ENCODE results near the gene CMC4. TPM values are rescaled to one million over a fixed set of nuclear protein-coding genes. Genes with fewer than 3 reads are reported as not detected.

CMC4 gene
- total RNA-seq, 2 experiments from 2014 or later = 14.3 to 30.6 TPM

Other genes starting within 250 kb of the CMC4 start
- gene SMIM9, start 236.5 kb downstream of the CMC4 start, total RNA-seq (2014; rRNA removed; shearing (Covaris generic)) = not detected in 2 replicates
- not detected in 2 replicates for gene SMIM9, start 236.5 kb downstream of the CMC4 start, total RNA-seq (2022)
- gene F8A1, start 184.8 kb downstream of the CMC4 start, total RNA-seq (2014; rRNA removed; shearing (Covaris generic)) = 6.3 and 14.1 TPM in 2 replicates
- 40.8 and 42.4 TPM in 2 replicates for gene F8A1, start 184.8 kb downstream of the CMC4 start, total RNA-seq (2022)
- gene F8, start 48.4 kb downstream of the CMC4 start, total RNA-seq (2014; rRNA removed; shearing (Covaris generic)) = 0.47 and 0.95 TPM in 2 replicates
- 1.7 and 2.1 TPM in 2 replicates for gene F8, start 48.4 kb downstream of the CMC4 start, total RNA-seq (2022)
- 37.2 and 57.5 TPM in 2 replicates for gene FUNDC2, start 44.3 kb downstream of the CMC4 start, total RNA-seq (2014; rRNA removed; shearing (Covaris generic))
- gene FUNDC2, start 44.3 kb downstream of the CMC4 start, total RNA-seq (2022) = 45.3 and 50.0 TPM in 2 replicates
- 13.4 and 16.9 TPM in 2 replicates for gene MTCP1, start within 50 bp of the CMC4 start, total RNA-seq (2014; rRNA removed; shearing (Covaris generic))
- 37.3 and 39.6 TPM in 2 replicates for gene MTCP1, start within 50 bp of the CMC4 start, total RNA-seq (2022)
- gene BRCC3, start 372 bp upstream of the CMC4 start, total RNA-seq (2014; rRNA removed; shearing (Covaris generic)) = 11.9 and 12.1 TPM in 2 replicates
- gene BRCC3, start 372 bp upstream of the CMC4 start, total RNA-seq (2022) = 23.5 and 25.8 TPM in 2 replicates
- gene VBP1, start 145.3 kb upstream of the CMC4 start, total RNA-seq (2014; rRNA removed; shearing (Covaris generic)) = 42.9 and 45.5 TPM in 2 replicates
- gene VBP1, start 145.3 kb upstream of the CMC4 start, total RNA-seq (2022) = 58.5 and 63.4 TPM in 2 replicates
- 6.6 and 7.2 TPM in 2 replicates for gene RAB39B, start 193.4 kb upstream of the CMC4 start, total RNA-seq (2014; rRNA removed; shearing (Covaris generic))
- 13.4 and 14.3 TPM in 2 replicates for gene RAB39B, start 193.4 kb upstream of the CMC4 start, total RNA-seq (2022)

Measured in OCI-LY7 (cell line).